Bronchial epithelial cell (primary cell): ENCODE data around the gene ZNF175. TPM values are rescaled to one million over a fixed set of nuclear protein-coding genes. Genes with fewer than 3 reads are reported as not detected.

Experiments used
- DNase-seq: peaks from one replicate; pipeline ENCODE4 v3.0.0-alpha.2; 2010; ENCODE audit warnings: low read depth
- FAIRE-seq: peaks from 2 replicates; lab custom pipeline; 2011; peaks lifted over from hg19 to GRCh38; lab: Jason Lieb, UNC
- H3K27me3 ChIP-seq: 2 replicates; pipeline ENCODE4 v1.5.1; 2011; ENCODE audit warnings: low read length; ENCODE audit not compliant: control insufficient read depth, insufficient read depth
- H3K36me3 ChIP-seq: 2 replicates; pipeline ENCODE4 v1.5.1; 2011; ENCODE audit warnings: low read length; ENCODE audit not compliant: control insufficient read depth, insufficient read depth
- H3K4me3 ChIP-seq: 2 replicates; pipeline ENCODE4 v1.5.1; 2011; ENCODE audit warnings: mild to moderate bottlenecking, low read depth, low read length, control low read depth
- total RNA-seq: library from RNA; depleted of rRNA; stranded (reverse); fragments of >200 nt; gene quantifications from 2 replicates; pipeline ENCODE4 v1.2.1, GENCODE V29; 2014
- TF ChIP-seq, protein P1 (sequence below): IDR thresholded peaks from 2 replicates; pipeline ENCODE4 v1.5.1; 2011; ENCODE audit warnings: mild to moderate bottlenecking, moderate library complexity, low read length, control low read depth, inconsistent platforms; ENCODE audit not compliant: insufficient read depth, severe bottlenecking

ZNF175 gene
- total RNA-seq, 1 donor from 2014 or later = 1.6 TPM

DNA sequence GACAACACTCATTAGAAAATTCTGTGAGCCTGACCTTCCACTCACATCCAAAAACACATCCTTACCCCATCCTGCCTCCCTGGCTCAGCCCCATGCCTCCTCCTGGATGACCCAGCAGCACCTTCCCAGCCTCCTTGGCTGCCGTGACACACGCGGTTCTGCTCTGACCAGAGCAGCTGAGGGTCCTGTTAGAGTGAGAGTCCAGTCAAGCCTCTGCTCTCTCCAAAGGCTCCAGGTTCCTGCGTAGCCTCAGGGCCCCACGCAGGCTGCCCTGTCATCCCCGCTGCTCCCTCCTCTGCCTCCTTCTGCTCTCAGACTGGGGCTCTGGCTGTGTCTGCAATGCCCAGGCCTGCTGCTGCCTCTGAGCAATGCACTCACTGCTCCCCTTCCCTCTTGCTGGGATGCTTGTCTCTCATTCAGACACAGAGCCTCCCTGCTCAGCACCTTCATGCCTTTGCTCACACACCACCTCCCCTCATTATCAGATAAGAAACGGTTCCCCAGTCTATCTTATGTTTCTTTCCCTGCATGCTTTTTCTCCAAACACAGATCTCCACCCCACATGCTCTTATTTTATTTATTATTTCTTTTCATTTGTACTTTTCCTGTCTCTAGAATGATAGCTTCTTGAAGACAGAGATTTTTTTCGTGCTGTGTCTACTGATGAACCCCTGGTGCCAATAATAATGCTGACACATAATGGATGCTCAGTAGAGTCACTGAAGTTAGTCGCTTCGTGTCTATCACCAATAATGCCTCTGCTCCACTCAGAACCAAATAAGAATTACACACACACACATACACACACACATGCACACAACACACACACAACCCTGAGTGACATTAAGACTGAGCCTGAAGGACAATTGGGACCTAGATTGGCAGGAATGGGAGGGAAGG is 29.4 kb upstream of the ZNF175 start:
- no peak for DNase-seq
- Histone ChIP-seq H3K4me3 (no peak overlapping the region), H3K36me3 (no peaks in the 10 kb centered on the region), H3K27me3 (no peaks in the 10 kb centered on the region)
- TF ChIP-seq, protein P1, sequence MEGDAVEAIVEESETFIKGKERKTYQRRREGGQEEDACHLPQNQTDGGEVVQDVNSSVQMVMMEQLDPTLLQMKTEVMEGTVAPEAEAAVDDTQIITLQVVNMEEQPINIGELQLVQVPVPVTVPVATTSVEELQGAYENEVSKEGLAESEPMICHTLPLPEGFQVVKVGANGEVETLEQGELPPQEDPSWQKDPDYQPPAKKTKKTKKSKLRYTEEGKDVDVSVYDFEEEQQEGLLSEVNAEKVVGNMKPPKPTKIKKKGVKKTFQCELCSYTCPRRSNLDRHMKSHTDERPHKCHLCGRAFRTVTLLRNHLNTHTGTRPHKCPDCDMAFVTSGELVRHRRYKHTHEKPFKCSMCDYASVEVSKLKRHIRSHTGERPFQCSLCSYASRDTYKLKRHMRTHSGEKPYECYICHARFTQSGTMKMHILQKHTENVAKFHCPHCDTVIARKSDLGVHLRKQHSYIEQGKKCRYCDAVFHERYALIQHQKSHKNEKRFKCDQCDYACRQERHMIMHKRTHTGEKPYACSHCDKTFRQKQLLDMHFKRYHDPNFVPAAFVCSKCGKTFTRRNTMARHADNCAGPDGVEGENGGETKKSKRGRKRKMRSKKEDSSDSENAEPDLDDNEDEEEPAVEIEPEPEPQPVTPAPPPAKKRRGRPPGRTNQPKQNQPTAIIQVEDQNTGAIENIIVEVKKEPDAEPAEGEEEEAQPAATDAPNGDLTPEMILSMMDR = no peak
- no peak for FAIRE-seq

DNA sequence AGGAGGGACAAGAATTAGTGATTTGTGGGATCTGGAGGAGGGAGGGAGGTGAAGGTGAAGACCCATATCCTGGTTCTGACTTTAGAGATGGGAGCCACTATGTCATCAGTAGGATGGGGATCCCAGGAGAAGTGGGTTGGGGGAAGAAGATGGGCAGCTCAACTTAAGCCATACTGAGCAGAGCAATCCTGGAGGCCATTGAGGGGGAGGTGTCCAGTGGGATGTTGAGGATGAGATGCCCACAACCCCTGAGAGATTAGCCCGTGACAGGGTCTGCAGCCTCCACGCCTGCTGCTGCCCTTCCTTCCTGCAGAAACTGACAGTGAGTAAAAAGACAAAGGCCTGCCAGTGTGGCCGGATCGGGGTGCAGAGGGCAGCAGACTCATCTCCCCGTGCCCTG is 28.4 kb upstream of the ZNF175 start:
- H3K36me3 ChIP-seq = no peaks in the 10 kb centered on the region
- H3K27me3 ChIP-seq = no peaks in the 10 kb centered on the region
- DNase-seq = no peak
- TF ChIP-seq, protein P1 = no peak
- FAIRE-seq = no peak
- H3K4me3 ChIP-seq = no peak overlapping the region

DNA sequence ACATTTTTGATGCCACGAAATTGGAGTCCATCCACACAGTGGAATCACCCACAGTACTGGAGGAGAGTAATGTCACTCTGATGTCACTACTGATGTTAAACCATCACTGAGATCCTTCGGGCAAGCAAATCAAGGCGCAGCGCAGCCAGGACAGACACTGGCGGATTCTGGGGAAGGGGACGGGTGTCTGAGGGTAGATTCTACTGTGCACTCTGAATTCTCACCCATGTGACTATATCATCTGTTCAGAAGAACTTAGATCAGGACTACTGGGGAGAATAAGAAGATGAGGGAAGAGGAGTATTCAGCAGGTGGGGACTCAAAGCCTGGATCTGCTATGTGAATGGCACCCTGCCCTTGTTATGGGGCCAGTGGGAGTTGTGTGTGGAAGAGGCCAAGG is 27.0 kb upstream of the ZNF175 start:
- no peaks in the 10 kb centered on the region for H3K36me3 ChIP-seq
- TF ChIP-seq, protein P1 = no peak
- DNase-seq = no peak
- no peak overlapping the region for H3K4me3 ChIP-seq
- H3K27me3 ChIP-seq = no peaks in the 10 kb centered on the region
- FAIRE-seq = no peak

DNA sequence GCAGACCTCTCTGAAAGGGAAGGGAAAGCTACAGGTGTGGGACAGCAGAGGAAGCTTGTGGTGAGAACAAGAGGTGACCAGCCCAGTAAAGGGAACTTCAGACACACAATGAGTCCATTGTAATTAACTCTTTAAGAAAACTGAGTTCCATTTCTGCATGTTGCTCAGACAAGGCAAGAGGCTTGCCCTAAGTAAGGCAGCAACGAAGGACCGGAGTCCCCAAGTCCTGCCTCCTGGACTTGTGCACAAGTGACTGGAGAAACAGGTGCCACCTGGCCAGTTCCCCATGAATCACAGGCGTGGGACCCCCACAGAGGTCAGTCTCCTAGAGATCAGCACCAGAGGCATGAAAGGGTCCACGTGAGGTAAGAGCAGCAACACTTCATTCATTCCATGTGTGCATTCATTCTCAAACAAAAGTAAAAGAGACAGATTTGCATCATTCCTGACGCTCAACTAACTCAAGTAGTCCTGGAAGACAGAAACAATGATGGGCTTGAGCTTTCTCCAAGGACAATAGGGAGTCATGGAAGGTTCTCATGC is 24.9 kb upstream of the ZNF175 start:
- Histone ChIP-seq H3K36me3 (no peaks in the 10 kb centered on the region), H3K4me3 (no peak overlapping the region), H3K27me3 (no peaks in the 10 kb centered on the region)
- DNase-seq (no peak), FAIRE-seq (no peak)
- TF ChIP-seq, protein P1 = no peak

DNA sequence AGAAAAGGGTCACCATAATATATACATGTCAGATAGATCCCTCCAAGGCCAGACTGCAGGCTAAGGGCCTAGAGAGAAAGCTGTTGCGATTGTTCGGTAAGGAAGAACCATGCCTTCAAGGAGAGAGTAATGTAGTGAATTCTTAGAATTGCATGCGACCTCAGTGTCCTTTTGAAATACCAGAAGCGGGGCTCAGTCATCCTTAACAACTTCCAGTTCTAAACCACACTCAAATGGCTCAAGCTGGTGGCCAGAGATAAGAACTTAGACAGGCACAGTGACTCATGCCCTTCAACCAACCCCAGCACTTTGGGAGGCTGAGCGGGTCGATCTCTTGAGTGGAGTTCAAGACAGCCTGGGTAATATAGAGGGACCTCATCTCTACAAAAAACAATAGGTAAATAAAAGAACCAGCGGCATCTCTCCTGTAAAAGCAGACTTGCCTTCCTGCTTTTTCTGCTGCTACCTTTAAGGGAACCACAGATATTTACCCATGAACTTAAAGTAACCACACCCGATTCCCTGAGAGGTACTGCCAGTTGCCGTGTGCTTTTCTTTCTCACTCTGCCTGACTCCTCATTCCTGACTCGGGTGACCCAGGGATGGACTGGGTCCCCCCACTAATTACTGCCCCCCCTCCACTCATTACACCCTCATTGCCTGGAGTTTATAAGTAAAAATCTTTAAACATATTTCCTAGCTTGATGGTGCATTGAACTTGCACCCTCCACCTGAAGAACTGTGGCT is 24.3 kb upstream of the ZNF175 start:
- TF ChIP-seq, protein P1 = no peak
- Histone ChIP-seq H3K36me3 (no peaks in the 10 kb centered on the region), H3K27me3 (no peaks in the 10 kb centered on the region), H3K4me3 (no peak overlapping the region)
- FAIRE-seq = no peak
- DNase-seq = no peak
